ENCODE measurements around the gene GSG1L. TPM values are rescaled to one million over a fixed set of nuclear protein-coding genes. Genes with fewer than 3 reads are reported as not detected.

GSG1L gene
- total and polyA plus RNA-seq, 9 of the 15 experiments (the other 6 are each of a cell fraction or from before 2014, with no cell fraction given): not detected

DNA sequence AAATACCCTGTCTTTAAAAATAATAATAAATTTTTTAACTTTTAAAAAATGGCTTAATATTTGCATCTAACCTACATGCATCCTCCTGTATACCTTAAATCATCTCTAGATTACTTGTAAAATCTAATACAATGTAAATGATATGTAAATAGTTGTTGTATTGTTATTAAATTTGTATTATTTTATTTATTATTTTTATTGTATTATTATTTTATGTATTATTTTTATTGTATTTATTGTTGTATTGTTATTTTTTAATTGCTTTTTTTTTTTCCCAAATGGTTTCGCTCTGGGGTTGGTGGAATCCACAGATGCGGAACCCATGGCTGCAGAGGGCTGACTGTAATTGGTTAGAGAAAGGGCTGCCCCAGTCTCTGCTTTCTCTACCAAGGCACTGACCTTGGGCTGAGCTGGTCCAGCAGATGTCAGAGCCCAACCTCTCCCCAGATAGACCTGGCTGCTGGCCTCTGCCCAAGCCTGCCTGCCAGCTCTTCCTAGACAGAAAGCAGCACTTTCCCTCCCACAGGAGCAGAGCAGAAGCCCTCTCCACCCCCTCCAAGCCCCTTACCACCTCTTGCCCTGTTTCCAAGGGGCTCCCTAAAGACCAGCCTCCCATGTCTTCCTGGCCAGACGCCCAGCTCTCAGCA is 183.8 kb downstream of the GSG1L start:
- POLR2A ChIA-PET: no interaction called here

More for the DNA sequence above, 183.8 kb downstream of the GSG1L start:
- no TSS peak for BruUV-seq (replicated peaks)
- DNase-seq (ENCODE audit: extremely low read depth in 1 of 4, low spot score in 3 of 4) (no peak), ATAC-seq (no peak), FAIRE-seq (no peak)
- no peak overlapping the region for H2AFZ ChIP-seq (ENCODE audit: low read depth, low read length)
- H3K4me1 ChIP-seq (replicated peaks in 1 of 2; ENCODE audit: control insufficient read depth in 2 of 2, insufficient read depth in 2 of 2, low read length in 2 of 2): no peaks in the 10 kb centered on the region
- H3K9me1 ChIP-seq (ENCODE audit: control insufficient read depth, insufficient read depth, low read length): no peaks in the 10 kb centered on the region
- no peak overlapping the region for H3K27ac ChIP-seq (ENCODE audit: extremely low read depth, low read depth, low read length)
- TF ChIP-seq ZNF766 (CRISPR knock-in tag; conservative IDR thresholded peaks at IDR 0.05) (no peak), GABPB2 (CRISPR knock-in tag; conservative IDR thresholded peaks at IDR 0.05) (no peak), TEAD1 (CRISPR knock-in tag; IDR thresholded peaks at IDR 0.05) (no peak), RBM22 (IDR thresholded peaks at IDR 0.05; ENCODE audit: low read depth, low read length, poor library complexity, severe bottlenecking) (no peak), MTA2 (IDR thresholded peaks at IDR 0.05; ENCODE audit: low read depth) (no peak), ZNF282 (CRISPR knock-in tag; IDR thresholded peaks at IDR 0.05) (no peak), ERF (CRISPR knock-in tag; IDR thresholded peaks at IDR 0.05) (no peak), EHMT2 (IDR thresholded peaks at IDR 0.05) (no peak), HMG20B (CRISPR knock-in tag; IDR thresholded peaks at IDR 0.05) (no peak), FOXK1 (CRISPR knock-in tag; IDR thresholded peaks at IDR 0.05; ENCODE audit: borderline replicate concordance) (no peak)
- TF ChIP-seq, protein P1, sequence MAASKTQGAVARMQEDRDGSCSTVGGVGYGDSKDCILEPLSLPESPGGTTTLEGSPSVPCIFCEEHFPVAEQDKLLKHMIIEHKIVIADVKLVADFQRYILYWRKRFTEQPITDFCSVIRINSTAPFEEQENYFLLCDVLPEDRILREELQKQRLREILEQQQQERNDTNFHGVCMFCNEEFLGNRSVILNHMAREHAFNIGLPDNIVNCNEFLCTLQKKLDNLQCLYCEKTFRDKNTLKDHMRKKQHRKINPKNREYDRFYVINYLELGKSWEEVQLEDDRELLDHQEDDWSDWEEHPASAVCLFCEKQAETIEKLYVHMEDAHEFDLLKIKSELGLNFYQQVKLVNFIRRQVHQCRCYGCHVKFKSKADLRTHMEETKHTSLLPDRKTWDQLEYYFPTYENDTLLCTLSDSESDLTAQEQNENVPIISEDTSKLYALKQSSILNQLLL (CRISPR knock-in tag; IDR thresholded peaks at IDR 0.05; ENCODE audit: borderline replicate concordance): no peak
- TF ChIP-seq, protein P2, sequence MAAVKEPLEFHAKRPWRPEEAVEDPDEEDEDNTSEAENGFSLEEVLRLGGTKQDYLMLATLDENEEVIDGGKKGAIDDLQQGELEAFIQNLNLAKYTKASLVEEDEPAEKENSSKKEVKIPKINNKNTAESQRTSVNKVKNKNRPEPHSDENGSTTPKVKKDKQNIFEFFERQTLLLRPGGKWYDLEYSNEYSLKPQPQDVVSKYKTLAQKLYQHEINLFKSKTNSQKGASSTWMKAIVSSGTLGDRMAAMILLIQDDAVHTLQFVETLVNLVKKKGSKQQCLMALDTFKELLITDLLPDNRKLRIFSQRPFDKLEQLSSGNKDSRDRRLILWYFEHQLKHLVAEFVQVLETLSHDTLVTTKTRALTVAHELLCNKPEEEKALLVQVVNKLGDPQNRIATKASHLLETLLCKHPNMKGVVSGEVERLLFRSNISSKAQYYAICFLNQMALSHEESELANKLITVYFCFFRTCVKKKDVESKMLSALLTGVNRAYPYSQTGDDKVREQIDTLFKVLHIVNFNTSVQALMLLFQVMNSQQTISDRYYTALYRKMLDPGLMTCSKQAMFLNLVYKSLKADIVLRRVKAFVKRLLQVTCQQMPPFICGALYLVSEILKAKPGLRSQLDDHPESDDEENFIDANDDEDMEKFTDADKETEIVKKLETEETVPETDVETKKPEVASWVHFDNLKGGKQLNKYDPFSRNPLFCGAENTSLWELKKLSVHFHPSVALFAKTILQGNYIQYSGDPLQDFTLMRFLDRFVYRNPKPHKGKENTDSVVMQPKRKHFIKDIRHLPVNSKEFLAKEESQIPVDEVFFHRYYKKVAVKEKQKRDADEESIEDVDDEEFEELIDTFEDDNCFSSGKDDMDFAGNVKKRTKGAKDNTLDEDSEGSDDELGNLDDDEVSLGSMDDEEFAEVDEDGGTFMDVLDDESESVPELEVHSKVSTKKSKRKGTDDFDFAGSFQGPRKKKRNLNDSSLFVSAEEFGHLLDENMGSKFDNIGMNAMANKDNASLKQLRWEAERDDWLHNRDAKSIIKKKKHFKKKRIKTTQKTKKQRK (IDR thresholded peaks at IDR 0.05; ENCODE audit: borderline replicate concordance, low read depth, low read length): no peak
- H3K4me3 ChIP-seq: no peak overlapping the region
- CTCF ChIA-PET (ENCODE audit: low intra/inter-chr PET ratio): no interaction called here
- intact Hi-C loops (cut with micrococcal nuclease): no loop called here
- H4K20me1 ChIP-seq (replicated peaks; ENCODE audit: control insufficient read depth, insufficient read depth, low read length): no peaks in the 10 kb centered on the region
- no peak overlapping the region for H3K4me2 ChIP-seq (ENCODE audit: insufficient read depth, low read length)
- in situ Hi-C loops (cut with MboI): no loop called here
- no peak overlapping the region for H3K9ac ChIP-seq (ENCODE audit: insufficient read depth in 1 of 2, low read depth in 2 of 2, low read length in 2 of 2)
- no peaks in the 10 kb centered on the region for H3K36me3 ChIP-seq (ENCODE audit: control insufficient read depth, insufficient read depth, low read length)
- no peaks in the 10 kb centered on the region for H3K9me3 ChIP-seq (replicated peaks; ENCODE audit: control insufficient read depth, insufficient read depth, low read depth, low read length)
- H3K79me2 ChIP-seq (ENCODE audit: control insufficient read depth, insufficient read depth, low read length): no peaks in the 10 kb centered on the region
- WGBS (ENCODE audit: insufficient coverage, low coverage, missing lambda C conversion rate): 6% methylated on average over 3 of the region's 3 CpGs
- H3K27me3 ChIP-seq (ENCODE audit: control insufficient read depth in 2 of 2, insufficient read depth in 2 of 2, low read length in 2 of 2): peaks cover 0 to 11% of the 10 kb centered on the region in 2 experiments; a peak in 2 of 5 replicates

Data from K562 (cell line).